HG02981 (cell line): ENCODE data around the gene PTH1R.

Experiments used
- ATAC-seq: cut with Tn5 transposase; IDR thresholded peaks from one replicate; pipeline ENCODE4 v1.9.1; 2021; ENCODE audit warnings: mild to moderate bottlenecking, moderate library complexity; ENCODE audit not compliant: unreplicated experiment

The PTH1R gene

DNA sequence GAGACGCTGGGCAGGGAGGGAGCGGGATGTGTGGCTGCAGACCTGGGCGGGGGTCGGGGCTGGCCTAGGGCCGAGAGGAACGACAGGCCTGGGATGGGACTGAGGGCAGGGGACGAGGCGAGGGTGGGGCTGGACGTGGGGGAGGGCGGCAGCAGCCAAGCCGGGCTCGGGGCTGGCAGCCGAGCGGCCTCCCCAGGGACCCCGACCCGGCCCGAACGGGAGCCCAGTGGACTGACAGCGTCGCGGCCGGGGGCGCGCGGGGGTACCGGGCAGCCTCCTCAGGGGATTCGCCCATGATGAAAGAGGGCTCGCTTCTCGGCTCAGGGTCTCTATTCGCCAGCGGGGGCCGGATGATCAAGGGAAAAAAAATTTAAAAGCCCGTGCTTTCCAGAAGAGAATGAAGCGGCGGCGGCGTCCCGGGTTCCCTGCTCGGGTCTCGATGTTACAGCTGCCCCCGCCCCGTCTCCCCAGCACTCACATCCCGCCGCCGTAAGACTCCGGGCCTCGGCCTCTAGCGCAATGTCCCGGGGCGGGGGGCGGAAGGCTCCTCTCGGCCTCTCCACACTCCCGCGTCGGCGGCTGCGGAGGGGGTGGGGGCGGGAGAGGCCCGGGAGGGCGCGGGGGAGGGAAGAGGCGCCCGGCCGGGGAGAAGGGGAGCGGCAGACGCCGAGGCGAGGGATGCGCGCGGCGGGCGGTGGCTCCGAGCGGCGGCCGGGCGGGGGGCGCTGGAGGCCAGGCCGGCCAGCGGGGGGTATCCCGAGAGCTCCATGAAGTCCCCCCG lies 4.3 kb downstream of the PTH1R start:
- ATAC-seq = no peak

DNA sequence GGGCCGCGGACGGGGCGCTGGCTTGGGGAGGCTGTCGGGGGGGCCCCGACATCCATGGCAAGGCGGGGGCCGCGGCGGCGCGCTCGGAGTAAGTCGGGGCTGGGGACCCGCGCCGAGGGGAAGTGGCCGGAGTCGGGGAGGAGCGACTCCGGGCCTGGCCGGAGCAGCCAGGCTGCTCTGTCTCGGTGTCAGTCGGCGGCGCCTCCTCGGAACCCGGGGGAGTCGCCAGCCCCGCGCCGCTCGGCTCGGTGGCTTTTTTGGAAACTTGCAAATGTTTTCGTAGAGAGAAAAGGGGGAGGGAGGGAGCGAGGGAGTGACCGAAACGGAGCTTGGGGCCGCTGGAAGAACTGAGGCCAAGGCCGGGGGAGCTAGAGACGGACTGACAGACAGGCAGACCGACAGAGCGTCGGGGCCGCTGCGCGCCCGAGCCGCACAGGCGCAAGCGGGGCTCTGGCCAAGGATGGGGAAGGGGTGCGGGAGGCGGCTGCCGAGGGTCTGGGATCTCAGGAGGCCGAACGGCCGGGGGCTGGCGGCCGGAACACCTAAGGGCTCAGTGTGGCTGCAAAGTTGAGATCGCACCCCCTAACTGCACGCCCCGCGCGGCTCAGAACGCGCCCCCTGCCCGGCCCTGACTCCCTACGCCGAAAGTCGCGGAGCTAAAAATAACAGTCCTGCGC lies 5.0 kb downstream of the PTH1R start:
- no peak for ATAC-seq

DNA sequence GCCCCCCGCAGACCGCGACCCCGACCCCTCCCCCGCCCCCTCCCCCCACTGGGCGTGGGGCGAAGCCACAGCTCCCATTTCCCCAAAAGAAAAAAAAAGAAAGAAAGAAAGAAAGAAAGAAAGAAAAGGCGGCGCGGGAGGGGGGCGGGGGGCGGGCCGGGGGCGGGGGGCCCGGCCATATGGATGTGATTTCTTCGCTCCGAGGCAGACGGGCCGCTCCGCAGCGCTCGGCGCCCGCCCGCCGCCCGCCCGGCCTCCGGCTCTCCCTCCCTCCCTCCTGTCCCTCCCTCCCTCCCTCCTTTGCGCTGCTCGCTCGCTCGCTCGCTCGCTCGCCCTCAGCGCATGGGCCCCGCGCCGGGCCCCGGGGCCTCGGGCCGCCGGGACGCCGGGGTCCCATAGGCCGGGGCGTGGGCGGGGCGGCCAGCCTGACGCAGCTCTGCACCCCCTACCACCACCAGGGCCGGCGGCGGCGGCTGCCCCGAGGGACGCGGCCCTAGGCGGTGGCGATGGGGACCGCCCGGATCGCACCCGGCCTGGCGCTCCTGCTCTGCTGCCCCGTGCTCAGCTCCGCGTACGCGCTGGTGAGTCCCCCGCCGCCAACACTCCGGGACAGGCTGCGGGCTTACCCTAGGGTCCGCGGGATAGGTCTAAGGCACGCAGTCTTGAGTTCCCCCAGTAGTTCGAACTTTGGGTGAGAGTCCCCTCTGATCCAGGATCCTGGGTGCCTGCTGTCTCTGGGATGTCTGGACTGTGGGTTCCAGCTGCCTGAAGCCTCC lies 5.7 kb downstream of the PTH1R start:
- no peak for ATAC-seq

DNA sequence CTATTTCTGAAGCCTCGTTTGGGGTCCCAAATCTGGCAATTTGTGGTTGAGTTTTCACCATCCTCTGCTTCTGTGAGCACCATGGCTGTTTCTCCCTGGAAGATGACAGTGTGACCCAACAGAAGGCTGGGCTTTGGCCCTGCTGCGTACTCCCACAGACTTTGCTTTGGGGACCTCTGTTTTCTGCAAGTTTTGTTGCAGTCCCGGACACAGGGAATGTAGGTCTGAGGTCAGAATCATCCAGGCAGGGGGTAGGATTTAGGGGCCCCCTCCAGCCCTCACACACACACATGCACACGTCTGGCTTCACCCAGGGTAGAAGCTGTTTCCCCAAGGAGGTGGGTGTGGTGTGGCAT lies 6.3 kb downstream of the PTH1R start:
- ATAC-seq = no peak

DNA sequence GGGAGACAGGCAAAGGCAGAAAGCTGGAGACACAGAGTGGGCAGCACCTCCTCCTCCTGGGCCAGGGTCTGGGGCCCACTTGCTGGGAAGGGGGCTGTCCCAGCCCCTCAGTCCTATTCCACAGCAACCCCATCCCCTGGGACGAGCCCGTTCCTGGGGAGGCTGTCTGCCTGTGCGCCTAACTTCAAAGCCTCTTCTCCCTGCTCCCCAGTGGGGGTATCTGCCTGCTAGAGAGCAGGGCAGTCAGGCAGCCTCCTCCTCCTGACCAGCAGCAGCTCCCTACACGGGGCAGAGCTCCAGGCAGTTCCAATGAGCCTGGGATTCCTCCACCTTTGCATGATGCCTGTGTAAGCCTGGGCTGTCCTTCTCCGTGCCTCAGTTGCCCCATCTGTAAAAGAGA lies 6.9 kb downstream of the PTH1R start:
- no peak for ATAC-seq

DNA sequence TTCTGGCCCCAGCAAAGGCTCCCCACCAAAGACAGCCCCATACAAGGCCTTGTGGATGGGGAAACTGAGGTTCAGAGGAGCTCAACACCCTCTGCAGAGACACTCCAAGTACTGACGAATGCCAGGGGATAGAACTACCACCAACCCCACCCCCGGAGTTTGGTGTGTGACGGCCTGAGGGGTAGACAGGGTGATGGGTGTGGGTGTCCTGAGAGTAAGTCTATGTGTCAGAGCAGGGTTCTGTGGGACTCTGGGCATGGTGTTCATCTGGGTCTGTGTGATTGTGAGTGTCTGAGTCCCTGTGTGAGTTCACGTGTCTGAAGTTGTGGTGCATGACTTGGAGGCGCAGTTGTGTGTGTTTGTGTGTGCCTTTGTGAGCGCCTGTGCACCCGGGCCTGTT lies 7.4 kb downstream of the PTH1R start:
- no peak for ATAC-seq

DNA sequence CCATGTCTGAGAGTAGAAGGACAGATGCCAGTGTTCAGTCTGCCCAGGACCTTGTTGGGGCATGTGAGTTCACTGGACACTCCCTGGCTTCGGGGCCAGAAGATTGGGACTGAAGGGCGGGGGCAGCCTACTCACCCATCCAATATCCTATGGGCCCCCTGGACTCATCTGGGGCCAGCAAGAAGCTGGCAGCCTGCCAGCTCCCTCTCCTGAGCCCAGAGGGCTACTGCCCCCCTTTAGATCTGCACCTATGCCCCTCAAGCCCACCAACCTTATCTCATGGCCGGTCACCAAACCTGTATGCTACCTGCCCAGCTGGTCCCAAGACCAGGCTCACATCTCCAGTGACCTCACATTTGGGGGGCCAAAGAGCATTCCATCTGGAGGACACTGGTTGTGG lies 8.1 kb downstream of the PTH1R start:
- ATAC-seq = no peak

DNA sequence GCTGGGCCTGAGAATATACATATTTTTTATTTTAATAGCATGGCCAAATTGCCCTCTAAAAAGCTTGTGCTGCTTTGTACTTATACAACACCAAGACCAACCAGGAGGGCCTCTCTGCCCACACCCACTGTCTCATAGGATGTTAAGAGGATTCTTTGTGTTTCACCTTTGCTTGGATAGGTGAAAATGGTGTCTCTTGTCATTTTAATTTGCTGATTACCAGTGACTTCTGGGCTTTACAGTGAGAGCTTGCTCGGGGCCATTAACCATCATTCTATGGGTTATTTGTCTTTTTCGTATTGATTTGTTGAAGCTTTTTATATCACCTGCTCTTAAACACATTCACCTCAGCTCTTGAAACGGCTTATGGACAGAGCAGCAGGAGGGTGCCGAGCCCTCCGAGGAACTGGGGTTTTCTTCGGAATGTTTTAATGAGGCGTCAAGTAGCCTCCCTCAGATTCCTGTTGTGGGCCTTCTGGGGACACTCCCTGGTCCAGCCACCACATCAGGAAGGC lies 10.5 kb downstream of the PTH1R start:
- ATAC-seq = no peak

DNA sequence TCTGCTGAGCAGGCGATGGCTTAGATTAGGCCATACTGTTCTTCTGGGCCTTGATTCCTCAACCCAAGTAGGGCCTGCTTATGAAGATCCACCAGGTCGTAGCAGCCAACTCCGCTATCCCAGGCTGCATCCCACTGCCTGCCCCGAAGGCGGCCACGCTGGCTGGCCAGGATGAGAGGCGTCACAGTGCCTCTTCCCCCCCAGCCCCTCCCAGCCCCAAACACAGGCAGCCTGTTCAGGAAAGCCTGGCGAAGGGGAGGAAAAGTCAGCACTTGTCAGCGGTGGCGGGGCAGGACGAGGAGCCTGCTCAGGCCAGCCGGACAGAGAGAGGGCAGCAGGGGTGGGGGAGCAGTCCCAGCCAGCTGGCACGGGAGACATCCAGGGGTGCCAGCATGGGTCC lies 11.2 kb downstream of the PTH1R start:
- no peak for ATAC-seq

DNA sequence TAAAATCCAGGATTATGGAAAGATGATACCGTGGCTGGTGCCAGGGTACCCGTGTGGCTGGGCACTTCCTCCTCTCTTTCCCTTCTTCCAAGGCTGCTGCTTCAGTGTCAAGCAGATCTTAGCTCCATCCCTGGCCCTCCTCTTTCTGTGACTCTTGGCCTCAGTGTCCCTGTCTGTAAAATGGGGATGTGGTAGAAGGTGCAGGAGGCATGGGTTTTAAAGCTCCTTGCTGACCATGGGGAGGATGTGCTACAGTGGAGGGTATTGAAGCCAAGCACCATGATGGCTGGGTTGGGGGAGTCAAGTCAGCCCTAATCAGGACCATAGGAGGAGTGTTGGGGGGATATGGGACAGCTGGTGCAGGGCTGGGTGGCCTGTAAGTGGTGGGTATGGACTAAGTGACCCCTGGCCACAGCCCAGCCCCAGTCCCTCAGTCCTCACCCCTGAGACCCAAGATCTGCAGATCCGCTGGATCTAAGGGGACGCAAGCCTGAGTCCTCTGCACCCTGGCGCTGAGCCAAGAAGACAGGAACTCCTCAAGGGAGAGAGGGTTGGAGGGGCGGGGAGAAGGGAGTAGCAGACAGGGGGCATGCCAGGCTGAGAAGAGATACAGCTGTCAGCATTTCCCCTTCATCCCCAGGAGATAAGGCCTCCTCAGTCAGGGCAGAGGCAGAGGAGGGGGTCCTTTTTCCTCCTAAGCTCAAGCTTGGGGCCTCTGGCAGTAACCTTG lies 12.0 kb downstream of the PTH1R start:
- ATAC-seq = no peak

DNA sequence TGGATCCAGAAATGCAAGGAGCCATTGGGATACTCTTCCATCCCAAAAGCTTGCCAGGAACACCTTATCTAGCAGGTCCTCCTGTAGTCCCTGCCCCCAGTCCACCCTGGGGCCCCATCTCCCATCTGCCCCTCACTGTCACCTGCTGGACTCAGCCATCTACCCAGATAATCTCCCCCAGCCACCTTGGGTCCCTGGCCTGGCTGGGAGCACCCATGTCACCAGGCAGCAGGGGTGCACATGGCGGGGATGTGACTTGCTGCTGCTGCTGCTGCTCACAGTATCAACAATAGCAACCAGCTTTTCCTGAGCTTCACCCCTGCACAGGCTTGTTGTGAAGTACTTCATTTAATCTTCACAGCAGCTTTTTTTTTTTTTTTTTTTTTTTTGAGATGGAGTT lies 12.6 kb downstream of the PTH1R start:
- ATAC-seq = no peak

DNA sequence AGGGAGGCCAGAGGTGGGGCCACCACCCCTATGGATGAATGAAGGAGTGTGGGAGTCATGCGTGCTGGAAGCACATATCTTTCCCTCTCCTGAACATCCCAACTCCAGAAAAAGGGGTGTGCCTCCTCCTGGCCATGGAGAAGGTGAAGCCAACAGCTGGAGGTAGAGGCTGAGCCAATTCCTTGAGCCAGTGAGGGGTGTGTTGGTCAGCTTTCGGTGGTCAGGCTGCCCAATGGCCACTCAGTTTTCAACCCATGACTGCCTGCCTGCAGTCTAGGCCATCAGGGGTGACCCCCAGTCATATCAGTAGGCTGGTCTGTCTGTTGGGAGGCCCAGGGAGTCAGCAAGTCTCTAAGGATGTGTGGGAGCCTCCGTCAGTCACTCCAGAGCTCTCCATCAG lies 13.6 kb downstream of the PTH1R start:
- ATAC-seq = no peak

DNA sequence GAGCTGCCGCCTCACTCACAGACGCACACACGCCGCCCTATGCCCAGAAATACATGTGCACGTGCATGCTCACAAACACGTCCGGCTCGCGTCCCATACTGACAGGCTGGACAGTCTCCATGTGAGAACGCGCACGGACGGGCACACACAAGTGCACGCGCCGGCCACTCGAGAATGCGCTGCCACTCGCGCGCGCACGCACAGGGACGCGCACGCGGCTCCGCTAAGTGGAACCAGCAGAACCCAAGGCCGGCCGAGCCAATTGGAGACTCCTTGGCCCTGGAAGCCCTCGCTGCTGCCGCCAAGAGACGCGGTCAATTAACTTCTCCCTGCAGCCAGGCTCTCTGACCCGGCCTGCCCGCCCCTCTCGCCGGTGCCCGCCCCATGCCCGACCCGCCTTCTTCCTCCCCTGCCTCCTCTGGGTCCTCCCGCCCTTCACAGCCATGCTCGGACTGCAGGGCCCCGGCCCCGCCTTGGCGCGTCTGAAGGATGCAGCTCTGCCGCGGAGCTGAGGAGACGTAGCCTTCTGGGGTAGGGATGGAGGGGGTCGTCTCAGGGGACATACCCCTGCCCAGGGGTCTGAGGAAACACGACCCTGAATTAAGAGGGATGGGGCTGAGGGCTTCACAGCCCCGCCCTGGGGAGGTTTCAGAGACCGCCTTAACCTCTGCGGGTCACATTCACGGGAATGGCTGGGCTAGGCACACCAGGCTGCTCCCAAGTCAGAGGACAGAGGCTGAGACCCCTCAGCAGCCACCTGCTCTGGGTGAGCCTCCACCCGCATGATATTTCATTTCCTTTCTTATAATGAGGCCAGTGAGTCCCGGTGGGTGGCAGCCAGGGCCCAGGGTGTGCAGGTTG lies 15.0 kb downstream of the PTH1R start:
- no peak for ATAC-seq

DNA sequence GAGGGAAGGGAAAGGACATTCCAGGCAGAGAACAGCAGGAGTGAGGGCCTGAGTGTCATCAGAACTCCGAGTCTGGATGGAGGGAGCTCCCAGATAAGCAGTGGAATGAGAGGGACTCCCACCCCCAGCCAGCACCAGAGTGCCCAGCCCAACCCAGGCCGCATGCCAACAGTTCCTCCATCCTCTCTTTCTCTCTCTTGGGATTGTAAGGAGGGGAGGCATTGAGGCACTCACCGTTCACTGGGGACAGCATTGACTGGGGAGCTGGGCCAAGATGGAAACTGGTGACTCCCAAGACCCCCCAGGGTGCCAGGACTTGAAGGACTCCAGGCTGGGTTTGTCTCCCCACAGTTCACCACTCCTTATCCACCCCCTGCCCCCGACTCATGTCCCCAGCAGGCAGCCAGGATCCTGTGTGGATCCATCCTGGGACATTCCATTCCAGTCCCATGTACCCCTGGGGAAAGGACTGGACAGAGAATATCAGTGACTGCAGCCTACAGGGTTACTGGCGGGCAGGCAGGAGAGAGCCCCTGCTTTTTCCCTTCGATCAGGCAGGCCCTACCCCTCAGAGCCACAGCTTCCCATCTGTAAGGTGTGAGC lies 15.7 kb downstream of the PTH1R start:
- no peak for ATAC-seq

DNA sequence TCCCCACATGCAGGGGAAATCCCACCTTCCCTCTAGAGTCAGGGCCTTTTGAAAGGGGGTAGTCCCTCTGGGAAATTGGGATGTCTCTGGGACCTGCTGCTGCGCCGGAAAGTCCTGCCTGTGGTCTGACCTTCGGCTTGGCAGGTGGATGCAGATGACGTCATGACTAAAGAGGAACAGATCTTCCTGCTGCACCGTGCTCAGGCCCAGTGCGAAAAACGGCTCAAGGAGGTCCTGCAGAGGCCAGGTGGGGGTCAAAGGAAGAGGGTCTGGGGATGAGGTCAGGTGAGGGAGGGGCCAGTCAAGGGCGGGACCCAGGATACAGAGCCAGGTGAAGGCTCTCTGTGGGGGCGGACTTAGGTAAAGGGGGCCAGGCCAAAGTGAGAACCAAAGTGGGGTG lies 16.2 kb downstream of the PTH1R start:
- no peak for ATAC-seq

DNA sequence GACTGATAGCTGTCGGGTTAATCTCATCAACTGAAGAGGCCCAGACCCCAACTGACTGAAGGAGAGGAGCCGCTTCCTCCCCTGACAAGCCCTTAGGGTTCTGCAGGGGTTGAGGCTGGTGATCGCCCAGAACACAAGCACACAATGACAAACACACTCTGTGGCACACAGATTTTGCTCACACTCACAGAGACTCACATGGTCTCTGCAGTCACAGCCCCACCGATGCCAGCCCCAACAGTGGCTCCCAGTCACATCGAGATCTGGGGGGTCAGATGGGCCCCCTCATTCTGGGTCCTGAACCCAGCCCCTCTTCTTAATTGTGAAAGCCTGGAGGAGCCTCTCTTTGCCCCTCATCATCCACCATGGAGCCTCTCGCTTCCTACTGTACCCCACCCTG lies 16.7 kb downstream of the PTH1R start:
- ATAC-seq = no peak

DNA sequence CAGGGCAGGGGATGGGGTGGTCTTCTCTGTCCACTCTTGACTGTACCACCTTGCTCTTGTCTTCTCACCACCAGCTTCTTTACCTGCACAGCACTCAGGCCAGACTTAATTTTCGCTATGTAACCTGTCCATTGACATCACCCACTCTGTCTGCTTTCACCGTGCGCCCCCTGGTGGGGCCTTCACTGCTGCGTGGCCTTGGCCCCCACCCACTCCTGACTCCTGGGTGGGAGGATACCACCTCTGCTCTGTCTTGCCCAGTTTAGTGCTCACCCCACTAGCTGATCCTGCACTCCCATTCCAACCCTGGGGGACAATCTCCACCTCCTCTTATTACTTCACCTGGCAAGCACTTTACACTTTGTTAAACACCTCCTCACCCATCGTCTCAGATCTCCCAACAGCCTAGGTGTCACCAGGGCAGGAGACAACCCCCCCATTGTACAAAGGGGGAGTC lies 17.7 kb downstream of the PTH1R start:
- ATAC-seq = no peak

DNA sequence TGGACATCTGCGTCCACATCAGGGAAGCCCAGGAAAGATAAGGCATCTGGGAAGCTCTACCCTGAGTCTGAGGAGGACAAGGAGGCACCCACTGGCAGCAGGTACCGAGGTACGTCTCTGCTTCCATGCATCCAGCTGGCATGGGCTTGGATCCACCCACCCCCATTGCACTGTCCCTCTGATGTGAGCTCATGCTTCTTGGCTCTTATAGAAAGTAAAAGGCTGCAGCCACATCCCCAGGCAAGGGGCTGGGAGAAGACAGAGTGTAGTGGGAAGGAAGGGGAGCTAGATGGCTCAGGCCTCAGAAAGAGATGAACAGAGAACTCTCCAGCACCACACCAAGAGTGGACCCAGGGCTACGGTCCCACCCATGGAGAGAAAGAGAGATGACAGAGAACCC lies 18.2 kb downstream of the PTH1R start:
- ATAC-seq = no peak

DNA sequence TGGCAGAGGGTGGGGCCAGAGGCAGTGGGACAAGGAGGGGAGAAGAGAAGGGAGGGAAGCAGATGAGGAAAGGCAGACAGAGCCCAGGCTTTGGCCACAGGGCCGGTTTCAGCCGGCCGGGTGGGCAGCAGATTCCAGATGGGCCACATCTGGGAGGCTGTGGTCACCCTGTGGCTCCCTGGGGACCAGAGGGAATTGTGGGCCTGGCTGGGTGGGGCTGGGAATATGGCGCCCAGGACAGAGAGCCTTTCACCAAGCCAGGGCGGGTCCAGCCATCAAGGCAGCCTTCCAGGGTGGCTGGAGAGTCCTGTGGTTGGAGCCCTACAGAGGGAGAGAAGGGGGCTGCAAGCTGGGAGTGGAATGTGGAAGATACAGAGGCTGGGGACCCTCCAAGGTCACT lies 18.9 kb downstream of the PTH1R start:
- no peak for ATAC-seq

DNA sequence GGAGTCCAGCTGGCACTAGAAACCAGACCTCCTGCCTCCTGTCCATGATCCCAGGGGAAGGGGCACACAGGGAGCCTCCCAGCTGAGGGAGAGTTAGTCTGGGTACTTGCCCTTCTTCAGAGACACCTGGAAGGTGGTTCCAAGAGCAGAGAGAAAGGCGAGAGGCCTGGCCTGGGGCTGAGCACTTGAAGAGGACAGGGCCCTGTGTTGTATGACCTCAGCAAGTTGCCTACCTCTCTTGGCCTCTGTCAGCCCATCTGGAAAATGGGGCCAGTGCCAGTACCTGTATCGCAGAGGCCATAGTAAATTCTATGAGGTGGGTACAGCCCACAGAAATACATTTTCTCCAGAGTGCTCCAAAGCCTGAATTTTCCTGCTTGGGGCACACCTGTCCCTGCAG lies 19.5 kb downstream of the PTH1R start:
- ATAC-seq = no peak
